Measurements from ENCODE around the gene HAPSTR1. TPM values are rescaled to one million over a fixed set of nuclear protein-coding genes. Genes with fewer than 3 reads are reported as not detected.

HAPSTR1 gene
- total and polyA plus RNA-seq, 2 of the 13 experiments (the other 11 are each of a cell fraction or from before 2014, with no cell fraction given) = 25.2 to 83.2 TPM

- TF ChIP-seq ZFP91 (CRISPR knock-in tag; IDR thresholded peaks at IDR 0.05; ENCODE audit: borderline replicate concordance) (peak; percentile 85; the same call in 1 of the 2 replicates), KAT8 (CRISPR knock-in tag; IDR thresholded peaks at IDR 0.05) (peak; percentile 68), FOSL2 (CRISPR knock-in tag; IDR thresholded peaks at IDR 0.05) (peak; percentile 36; the same call in 1 of the 2 replicates), EP300 (IDR thresholded peaks at IDR 0.05; ENCODE audit: low read depth in 2 of 2, low read length in 2 of 2) (0 out of 4 replicates have a peak, but pooled peaks have one; percentile 22 to 31), EP300 (CRISPR knock-in tag; IDR thresholded peaks at IDR 0.05; ENCODE audit: borderline replicate concordance) (0 out of 2 replicates have a peak, but pooled peaks have one; percentile 37), CEBPG (CRISPR knock-in tag; IDR thresholded peaks at IDR 0.05) (peak; percentile 97), TBX2 (CRISPR knock-in tag; IDR thresholded peaks at IDR 0.05; ENCODE audit: borderline replicate concordance) (peak; percentile 22; the same call in 1 of the 2 replicates), DRAP1 (CRISPR knock-in tag; IDR thresholded peaks at IDR 0.05) (peak; percentile 77), ZNF580 (CRISPR knock-in tag; IDR thresholded peaks at IDR 0.05; ENCODE audit: borderline replicate concordance, low read depth) (0 out of 2 replicates have a peak, but pooled peaks have one; percentile 32), HOXA3 (CRISPR knock-in tag; IDR thresholded peaks at IDR 0.05) (peak; percentile 31; the same call in 1 of the 2 replicates), THRA (CRISPR knock-in tag; IDR thresholded peaks at IDR 0.05; ENCODE audit: borderline replicate concordance) (0 out of 2 replicates have a peak, but pooled peaks have one; percentile 11), ZNF143 (CRISPR knock-in tag; IDR thresholded peaks at IDR 0.05) (peak; percentile 88), KMT2B (CRISPR knock-in tag; IDR thresholded peaks at IDR 0.05) (0 out of 2 replicates have a peak, but pooled peaks have one; percentile 26), ETV5 (CRISPR knock-in tag; IDR thresholded peaks at IDR 0.05; ENCODE audit: borderline replicate concordance) (peak; percentile 41; the same call in 1 of the 2 replicates), HOMEZ (CRISPR knock-in tag; IDR thresholded peaks at IDR 0.05; ENCODE audit: low read depth) (peak; percentile 79; the same call in 1 of the 2 replicates), MAX (IDR thresholded peaks at IDR 0.05) (peak; percentile 32; the same call in 1 of the 2 replicates), ETV6 (CRISPR knock-in tag; conservative IDR thresholded peaks at IDR 0.05) (peak; percentile 81; the same call in 1 of the 2 replicates), FOXK1 (CRISPR knock-in tag; IDR thresholded peaks at IDR 0.05; ENCODE audit: borderline replicate concordance, low read depth) (peak; percentile 32; the same call in 1 of the 2 replicates), KLF16 (CRISPR knock-in tag; IDR thresholded peaks at IDR 0.05) (peak in 1 of 2 experiments; percentile 49; a peak in 1 of 4 replicates), NFYB (CRISPR knock-in tag; IDR thresholded peaks at IDR 0.05) (0 out of 2 replicates have a peak, but pooled peaks have one; percentile 24), ZBTB21 (CRISPR knock-in tag; IDR thresholded peaks at IDR 0.05) (peak; percentile 33; the same call in 1 of the 2 replicates), REPIN1 (CRISPR knock-in tag; IDR thresholded peaks at IDR 0.05; ENCODE audit: borderline replicate concordance, low read depth) (0 out of 2 replicates have a peak, but pooled peaks have one; percentile 35), DMAP1 (CRISPR knock-in tag; IDR thresholded peaks at IDR 0.05) (peak; percentile 10; the same call in 1 of the 2 replicates)
Observed at GRCh38 chr16:9078467-9079429, 12.7 kb upstream of the HAPSTR1 start (continued).
